Omental fat pad (tissue), 4 donors: ENCODE measurements around the gene HOXA4. TPM values are rescaled to one million over a fixed set of nuclear protein-coding genes. Genes with fewer than 3 reads are reported as not detected.

Source experiments
- ATAC-seq: fragments of 150-250 bp; one replicate; pipeline ENCODE4 v1.9.1; 2016; ENCODE audit warnings: mild to moderate bottlenecking, moderate library complexity; ENCODE audit not compliant: low FRiP score
- DNase-seq: peaks from one replicate; pipeline ENCODE4 v3.0.0-alpha.2; 2019; ENCODE audit warnings: low spot score
- total RNA-seq, 4 donors: library from RNA; depleted of rRNA; stranded (reverse); fragments of >200 nt; gene quantifications; one replicate each; pipeline ENCODE4 v1.1.0, GENCODE V29; 2016
- TF ChIP-seq, protein P1 (sequence below), 3 donors: fragments of 450-650 bp; IDR thresholded peaks; one replicate each; pipeline ENCODE4 v1.5.1; 2016 to 2017; ENCODE audit warnings: antibody characterized with exemption in 3 of 3, mild to moderate bottlenecking in 3 of 3, moderate library complexity in 2 of 3

Gene HOXA4
- total RNA-seq, 4 donors from 2014 or later, result 1.6 to 5.7 (median 3.1) TPM

DNA sequence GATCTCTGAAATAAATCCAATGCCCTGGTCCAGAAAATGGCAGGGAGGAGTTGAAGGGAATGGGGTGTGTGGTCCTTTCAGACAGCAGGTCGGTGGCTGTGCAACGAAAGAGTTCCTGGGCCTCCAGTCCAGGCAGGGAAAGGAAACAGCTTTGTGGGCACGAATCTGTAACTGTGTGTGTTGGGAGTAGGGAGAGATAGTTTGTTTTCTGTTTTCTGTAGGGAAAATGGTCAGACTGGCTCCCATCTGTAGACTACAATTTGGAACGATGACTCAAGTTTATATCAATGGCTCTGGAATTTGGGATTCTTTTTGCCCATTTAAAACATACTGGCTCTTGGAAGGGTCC, 37.3 kb upstream of the HOXA4 start:
- TF ChIP-seq, protein P1, sequence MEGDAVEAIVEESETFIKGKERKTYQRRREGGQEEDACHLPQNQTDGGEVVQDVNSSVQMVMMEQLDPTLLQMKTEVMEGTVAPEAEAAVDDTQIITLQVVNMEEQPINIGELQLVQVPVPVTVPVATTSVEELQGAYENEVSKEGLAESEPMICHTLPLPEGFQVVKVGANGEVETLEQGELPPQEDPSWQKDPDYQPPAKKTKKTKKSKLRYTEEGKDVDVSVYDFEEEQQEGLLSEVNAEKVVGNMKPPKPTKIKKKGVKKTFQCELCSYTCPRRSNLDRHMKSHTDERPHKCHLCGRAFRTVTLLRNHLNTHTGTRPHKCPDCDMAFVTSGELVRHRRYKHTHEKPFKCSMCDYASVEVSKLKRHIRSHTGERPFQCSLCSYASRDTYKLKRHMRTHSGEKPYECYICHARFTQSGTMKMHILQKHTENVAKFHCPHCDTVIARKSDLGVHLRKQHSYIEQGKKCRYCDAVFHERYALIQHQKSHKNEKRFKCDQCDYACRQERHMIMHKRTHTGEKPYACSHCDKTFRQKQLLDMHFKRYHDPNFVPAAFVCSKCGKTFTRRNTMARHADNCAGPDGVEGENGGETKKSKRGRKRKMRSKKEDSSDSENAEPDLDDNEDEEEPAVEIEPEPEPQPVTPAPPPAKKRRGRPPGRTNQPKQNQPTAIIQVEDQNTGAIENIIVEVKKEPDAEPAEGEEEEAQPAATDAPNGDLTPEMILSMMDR (IDR thresholded peaks at IDR 0.05), result no peak
- ATAC-seq, result no peak
- DNase-seq, result no peak

DNA sequence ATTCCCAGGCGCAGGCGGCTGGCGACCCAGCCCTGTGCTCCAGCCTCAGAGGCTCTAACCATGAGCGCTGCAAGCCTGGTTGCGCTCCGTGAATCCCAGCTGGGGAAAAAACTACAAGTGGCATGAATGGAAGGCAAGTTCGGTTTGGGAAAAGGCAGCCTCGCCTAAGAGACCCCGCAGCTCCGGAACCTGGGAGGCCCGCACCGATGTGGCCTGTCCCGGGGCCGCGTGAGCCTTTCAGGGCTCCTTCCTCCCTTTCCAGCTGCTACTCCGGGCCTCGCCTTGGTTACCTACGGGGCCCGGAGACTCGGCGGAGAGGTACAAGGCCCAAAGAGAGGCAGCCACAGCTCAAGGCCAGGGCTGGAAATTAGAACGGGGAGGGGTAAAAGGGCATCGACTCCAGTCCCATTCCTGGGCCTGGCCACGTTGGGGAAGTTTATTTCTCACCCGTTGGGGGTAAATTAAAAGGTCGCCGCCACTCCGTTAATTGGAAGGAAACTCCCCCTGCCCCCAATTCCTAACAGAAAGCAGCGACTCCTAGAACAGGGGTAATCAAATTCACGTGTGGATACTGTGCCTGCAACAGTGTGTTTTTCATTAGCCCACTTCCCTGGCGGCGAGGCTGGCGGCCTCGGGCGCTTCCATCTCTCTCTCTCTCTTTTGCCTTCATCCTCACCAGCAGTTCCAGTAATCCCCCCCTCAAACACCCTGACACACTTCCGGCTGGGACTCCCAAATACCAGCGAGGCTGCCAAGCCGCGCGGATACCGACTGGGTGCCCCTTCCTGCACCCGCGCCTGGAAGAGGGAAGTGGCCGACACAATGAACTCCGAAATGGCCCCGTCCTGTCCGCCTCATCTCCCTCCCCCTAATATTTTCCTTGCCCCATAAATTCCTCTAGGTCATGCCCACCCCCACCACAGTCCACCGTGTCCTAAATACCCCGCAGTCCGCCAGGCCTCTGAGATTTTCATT, 36.3 kb upstream of the HOXA4 start:
- ATAC-seq (no peak), DNase-seq (no peak)
- TF ChIP-seq, protein P1 (IDR thresholded peaks at IDR 0.05), result no peak

DNA sequence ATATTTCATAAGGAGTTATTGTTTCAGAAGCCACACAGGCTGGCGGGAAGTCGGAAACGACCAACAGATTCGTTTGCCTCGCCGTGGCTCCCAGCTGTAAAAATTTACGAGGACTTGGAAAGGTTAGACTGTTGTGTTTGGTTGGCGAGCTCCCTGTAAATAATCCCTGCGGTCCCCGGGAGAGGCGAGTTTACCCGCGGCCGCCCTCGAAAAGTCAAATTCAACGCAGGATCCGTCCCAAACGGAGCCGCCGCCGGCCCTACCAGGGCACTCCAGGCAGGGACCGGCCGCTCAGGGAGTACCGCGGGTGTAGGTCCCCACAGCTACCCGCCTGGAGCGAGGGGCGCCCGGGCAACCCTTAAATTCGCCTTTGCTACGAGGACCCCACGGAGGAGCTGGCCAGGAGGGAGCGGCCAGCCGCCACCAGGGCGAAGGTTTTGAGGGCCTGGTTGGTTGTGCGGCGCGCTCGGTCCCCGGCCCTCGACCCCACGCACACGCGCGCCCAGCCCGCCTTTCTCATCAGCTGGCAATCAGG, 35.5 kb upstream of the HOXA4 start:
- DNase-seq, result no peak
- ATAC-seq, result no peak
- TF ChIP-seq, protein P1 (IDR thresholded peaks at IDR 0.05), result no peak

DNA sequence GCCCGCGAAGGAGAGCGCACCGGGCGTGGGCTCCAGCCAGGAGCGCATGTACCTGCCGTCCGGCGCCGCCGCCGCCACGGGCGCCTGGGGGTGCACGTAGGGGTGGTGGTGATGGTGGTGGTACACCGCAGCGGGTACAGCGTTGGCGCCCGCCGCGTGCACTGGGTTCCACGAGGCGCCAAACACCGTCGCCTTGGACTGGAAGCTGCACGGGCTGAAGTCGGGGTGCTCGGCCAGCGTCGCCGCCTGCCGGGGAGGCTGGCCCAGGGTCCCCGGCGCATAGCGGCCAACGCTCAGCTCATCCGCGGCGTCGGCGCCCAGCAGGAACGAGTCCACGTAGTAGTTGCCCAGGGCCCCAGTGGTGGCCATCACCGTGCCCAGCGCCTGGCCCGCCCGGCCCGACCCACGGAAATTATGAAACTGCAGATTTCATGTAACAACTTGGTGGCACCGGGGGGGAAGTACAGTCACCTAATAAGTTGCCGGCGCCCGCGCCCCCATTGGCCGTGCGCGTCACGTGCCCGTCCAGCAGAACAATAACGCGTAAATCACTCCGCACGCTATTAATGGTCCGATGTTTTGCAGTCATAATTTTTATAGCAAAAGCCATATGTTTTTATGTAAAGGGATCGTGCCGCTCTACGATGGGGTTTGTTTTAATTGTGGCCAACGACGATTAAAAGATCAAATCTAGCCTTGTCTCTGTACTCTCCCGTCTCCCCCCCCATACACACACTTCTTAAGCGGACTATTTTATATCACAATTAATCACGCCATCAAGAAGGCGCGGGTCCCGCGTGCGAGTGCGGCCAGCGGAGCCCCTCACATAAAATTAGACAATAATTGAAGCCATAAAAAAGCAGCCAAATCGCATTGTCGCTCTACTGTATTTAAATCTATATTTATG, 34.8 kb upstream of the HOXA4 start, which contains the start of gene HOXA9:
Gene HOXA9, minus strand, starts transcription at position 449 of the 907 bp plus-strand sequence. Its CDS starts 80 bp downstream, at position 369.
- ATAC-seq, result no peak

DNA sequence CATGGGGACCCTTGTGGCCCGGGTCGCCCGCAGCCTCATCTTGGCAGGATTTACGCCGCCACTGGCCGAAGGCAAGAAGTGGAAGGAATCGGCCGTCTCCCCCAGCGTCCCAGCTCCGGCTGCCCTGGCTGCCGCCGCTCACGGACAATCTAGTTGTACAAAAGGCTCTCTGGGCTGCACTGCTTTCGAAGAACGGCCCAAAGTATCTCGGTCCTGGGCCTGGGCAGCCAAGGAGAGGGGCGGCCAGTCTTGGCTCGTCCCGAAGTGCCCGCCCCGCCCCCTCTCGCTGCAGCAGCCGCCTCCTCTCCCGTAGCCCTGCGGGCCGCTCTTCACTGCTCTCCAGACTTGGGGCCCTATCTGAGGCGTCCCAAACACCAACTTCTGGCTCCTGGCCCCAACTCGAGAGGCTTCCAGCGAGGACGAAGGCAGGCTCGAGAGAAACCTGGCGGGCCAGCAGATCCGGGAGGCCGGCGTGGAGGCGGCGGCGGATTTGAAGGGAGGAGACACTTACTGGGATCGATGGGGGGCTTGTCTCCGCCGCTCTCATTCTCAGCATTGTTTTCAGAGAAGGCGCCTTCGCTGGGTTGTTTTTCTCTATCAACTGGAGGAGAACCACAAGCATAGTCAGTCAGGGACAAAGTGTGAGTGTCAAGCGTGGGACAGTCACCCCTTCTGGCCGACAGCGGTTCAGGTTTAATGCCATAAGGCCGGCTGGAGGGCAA, 34.0 kb upstream of the HOXA4 start:
- no peak for DNase-seq
- TF ChIP-seq, protein P1 (IDR thresholded peaks at IDR 0.05), result no peak
- no peak for ATAC-seq

More for the DNA sequence above, 34.8 kb upstream of the HOXA4 start, which contains the start of gene HOXA9:
- TF ChIP-seq, protein P1 (IDR thresholded peaks at IDR 0.05), result no peak
- no peak for DNase-seq

DNA sequence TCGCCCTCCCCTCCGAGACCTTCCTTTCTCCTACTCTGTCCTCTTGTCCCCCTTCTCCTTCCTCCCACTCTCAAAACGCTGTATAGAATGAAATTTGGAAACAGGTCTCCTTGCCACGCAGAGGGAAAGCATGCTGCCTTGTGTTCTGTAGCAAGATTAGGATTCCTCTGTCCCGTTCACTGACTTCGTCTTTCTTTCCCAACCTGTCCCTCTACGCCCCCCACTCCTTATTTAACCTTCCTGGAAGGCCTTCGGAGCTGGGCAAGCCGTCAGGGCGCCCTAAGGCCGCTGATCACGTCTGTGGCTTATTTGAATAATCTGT, 33.4 kb upstream of the HOXA4 start:
- no peak for ATAC-seq
- TF ChIP-seq, protein P1 (IDR thresholded peaks at IDR 0.05), result no peak
- DNase-seq, result no peak
